Loucy (cell line): ENCODE results near the gene RNF141.

Source experiments
- EZH2phosphoT487 ChIP-seq: fragments of 200-600 bp; IDR thresholded peaks from 2 replicates; pipeline ENCODE4 v1.6.1; 2018; ENCODE audit warnings: antibody characterized with exemption, mild to moderate bottlenecking, moderate library complexity, borderline replicate concordance
- TF ChIP-seq, protein P1 (sequence below): fragments of 200-600 bp; sonication (generic); conservative IDR thresholded peaks from 2 replicates; pipeline ENCODE4 v1.5.1; 2014; ENCODE audit warnings: mild to moderate bottlenecking, antibody characterized with exemption, low read length

DNA sequence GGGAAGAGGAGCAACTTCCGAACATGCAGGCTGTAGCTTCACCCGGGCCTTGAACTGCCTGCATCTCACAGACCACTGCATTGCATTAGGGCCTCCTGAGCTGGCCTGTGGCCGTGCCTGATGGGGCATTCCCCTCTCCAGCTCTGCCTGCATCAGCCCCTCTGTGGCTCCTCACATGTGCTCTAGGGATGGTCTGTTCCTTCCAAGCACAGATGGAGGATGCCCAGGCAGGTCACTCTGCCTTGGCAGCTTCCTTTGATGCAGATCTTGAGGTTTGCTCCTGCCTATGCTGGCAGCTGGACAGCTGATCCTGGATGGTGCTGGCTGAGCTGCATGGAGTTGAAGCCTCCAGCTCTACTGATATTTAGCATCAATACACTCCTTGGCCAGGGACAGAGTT, 57.4 kb downstream of the RNF141 start:
- TF ChIP-seq, protein P1, sequence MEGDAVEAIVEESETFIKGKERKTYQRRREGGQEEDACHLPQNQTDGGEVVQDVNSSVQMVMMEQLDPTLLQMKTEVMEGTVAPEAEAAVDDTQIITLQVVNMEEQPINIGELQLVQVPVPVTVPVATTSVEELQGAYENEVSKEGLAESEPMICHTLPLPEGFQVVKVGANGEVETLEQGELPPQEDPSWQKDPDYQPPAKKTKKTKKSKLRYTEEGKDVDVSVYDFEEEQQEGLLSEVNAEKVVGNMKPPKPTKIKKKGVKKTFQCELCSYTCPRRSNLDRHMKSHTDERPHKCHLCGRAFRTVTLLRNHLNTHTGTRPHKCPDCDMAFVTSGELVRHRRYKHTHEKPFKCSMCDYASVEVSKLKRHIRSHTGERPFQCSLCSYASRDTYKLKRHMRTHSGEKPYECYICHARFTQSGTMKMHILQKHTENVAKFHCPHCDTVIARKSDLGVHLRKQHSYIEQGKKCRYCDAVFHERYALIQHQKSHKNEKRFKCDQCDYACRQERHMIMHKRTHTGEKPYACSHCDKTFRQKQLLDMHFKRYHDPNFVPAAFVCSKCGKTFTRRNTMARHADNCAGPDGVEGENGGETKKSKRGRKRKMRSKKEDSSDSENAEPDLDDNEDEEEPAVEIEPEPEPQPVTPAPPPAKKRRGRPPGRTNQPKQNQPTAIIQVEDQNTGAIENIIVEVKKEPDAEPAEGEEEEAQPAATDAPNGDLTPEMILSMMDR, result no peak
- no peak for TF ChIP-seq EZH2phosphoT487
